ENCODE measurements around the gene CACNA2D1. TPM values are rescaled to one million over a fixed set of nuclear protein-coding genes. Genes with fewer than 3 reads are reported as not detected.

The CACNA2D1 gene
- total and polyA plus RNA-seq, 9 of the 15 experiments (the other 6 are each of a cell fraction or from before 2014, with no cell fraction given) = 0.49 TPM; not detected in 8

- WGBS (ENCODE audit: insufficient coverage, low coverage, missing lambda C conversion rate) = 0% methylated on average over 1 of the region's 1 CpG
- in situ Hi-C loops (cut with MboI) = no loop called here
Observed at GRCh38 chr7:82294382-82294784, 149.2 kb downstream of the CACNA2D1 start.

More at GRCh38 chr7:82294382-82294784, 149.2 kb downstream of the CACNA2D1 start:
- H4K20me1 ChIP-seq (replicated peaks; ENCODE audit: control insufficient read depth, insufficient read depth, low read length) = no peaks in the 10 kb centered on the region
- no TSS peak for BruUV-seq (replicated peaks)
- H3K9ac ChIP-seq (ENCODE audit: insufficient read depth in 1 of 2, low read depth in 2 of 2, low read length in 2 of 2) = no peak overlapping the region
- no peak overlapping the region for H3K27ac ChIP-seq (ENCODE audit: extremely low read depth, low read depth, low read length)
- FAIRE-seq (no peak), ATAC-seq (no peak), DNase-seq (ENCODE audit: extremely low read depth in 1 of 4, low spot score in 3 of 4) (no peak)
- no peaks in the 10 kb centered on the region for H3K27me3 ChIP-seq (ENCODE audit: control insufficient read depth in 2 of 2, insufficient read depth in 2 of 2, low read length in 2 of 2)
- no peaks in the 10 kb centered on the region for H3K9me1 ChIP-seq (ENCODE audit: control insufficient read depth, insufficient read depth, low read length)
- H3K4me2 ChIP-seq (ENCODE audit: insufficient read depth, low read length) = no peak overlapping the region
- ChIA-PET CTCF (ENCODE audit: low intra/inter-chr PET ratio) (no interaction called here), POLR2A (no interaction called here)
- no peak overlapping the region for H3K4me3 ChIP-seq
- no peaks in the 10 kb centered on the region for H3K4me1 ChIP-seq (replicated peaks in 1 of 2; ENCODE audit: control insufficient read depth in 2 of 2, insufficient read depth in 2 of 2, low read length in 2 of 2)
- intact Hi-C loops (cut with micrococcal nuclease) = no loop called here
- no peaks in the 10 kb centered on the region; the same call in 1 of the 2 replicates for H3K9me3 ChIP-seq (replicated peaks; ENCODE audit: control insufficient read depth, insufficient read depth, low read depth, low read length)
- no peak overlapping the region for H2AFZ ChIP-seq (ENCODE audit: low read depth, low read length)
- H3K36me3 ChIP-seq (ENCODE audit: control insufficient read depth, insufficient read depth, low read length) = no peaks in the 10 kb centered on the region
- no peaks in the 10 kb centered on the region for H3K79me2 ChIP-seq (ENCODE audit: control insufficient read depth, insufficient read depth, low read length)
- TF ChIP-seq PTRF (tag; IDR thresholded peaks at IDR 0.05) (no peak), E2F6 (IDR thresholded peaks at IDR 0.05; ENCODE audit: borderline replicate concordance in 1 of 2, extremely low read depth in 1 of 2, insufficient read depth in 1 of 2, insufficient read length in 1 of 2, low read depth in 1 of 2, low read length in 1 of 2, poor library complexity in 1 of 2, severe bottlenecking in 1 of 2) (no peak), ZNF316 (IDR thresholded peaks at IDR 0.05) (peak; percentile 34; the same call in 1 of the 2 replicates), ZNF778 (CRISPR knock-in tag; IDR thresholded peaks at IDR 0.05) (no peak), NCOA2 (IDR thresholded peaks at IDR 0.05; ENCODE audit: partially characterized antibody in 2 of 2) (no peak), MAFG (tag; conservative IDR thresholded peaks at IDR 0.05) (peak; percentile 40), CREB1 (IDR thresholded peaks at IDR 0.05) (no peak), CREB1 (CRISPR knock-in tag; IDR thresholded peaks at IDR 0.05) (no peak), FOSL1 (tag; conservative IDR thresholded peaks at IDR 0.05) (no peak), ZC3H8 (IDR thresholded peaks at IDR 0.05) (no peak), NFE2L1 (tag; IDR thresholded peaks at IDR 0.05; ENCODE audit: borderline replicate concordance, low read depth) (peak; percentile 12; the same call in 1 of the 2 replicates)

Measured in K562 (cell line).